PC-9 (cell line): ENCODE results near the gene BRF1. TPM values are rescaled to one million over a fixed set of nuclear protein-coding genes. Genes with fewer than 3 reads are reported as not detected.

Source experiments
- BruUV-seq: library from RNA; stranded (reverse); fragments of 400-500 nt; replicated peaks from 2 replicates; lab custom pipeline; 2021; lab: Mats Ljungman, UMichigan
- CTCF ChIA-PET: fragments of 300-600 bp; sonication (Branson Sonifier 250); formaldehyde crosslinking; loops from one replicate; lab custom pipeline; 2022; ENCODE audit warnings: antibody characterized with exemption; lab: Charles Lee
- POLR2A ChIA-PET: fragments of 300-600 bp; sonication (Branson Sonifier 250); formaldehyde crosslinking; loops from one replicate; lab custom pipeline; 2022; ENCODE audit warnings: antibody characterized with exemption; ENCODE audit not compliant: unreplicated experiment; lab: Charles Lee
- DNase-seq, 2 experiments: peaks; one replicate each; pipeline versions ENCODE4 v3.0.0 to v3.0.0-alpha.2; 2015 to 2022; ENCODE audit warnings: mixed read lengths in 1 of 2
- H2AFZ ChIP-seq: fragments of 200-600 bp; sonication (generic); 2 replicates; pipeline ENCODE4 v1.8.1; 2017; ENCODE audit warnings: antibody characterized with exemption
- H3F3A ChIP-seq: fragments of 200-600 bp; sonication (generic); 2 replicates; pipeline ENCODE4 v1.8.1; 2017; ENCODE audit warnings: antibody characterized with exemption, mild to moderate bottlenecking, low read depth; ENCODE audit not compliant: insufficient read depth
- H3K27ac ChIP-seq: fragments of 200-600 bp; sonication (generic); 2 replicates; pipeline ENCODE4 v1.6.1; 2016; ENCODE audit warnings: mixed run types
- H3K27me3 ChIP-seq: fragments of 200-600 bp; sonication (generic); 2 replicates; pipeline ENCODE4 v1.6.1; 2016; ENCODE audit warnings: low read depth, mixed run types; ENCODE audit not compliant: insufficient read depth
- H3K36me3 ChIP-seq: fragments of 200-600 bp; sonication (generic); 2 replicates; pipeline ENCODE4 v1.6.1; 2016; ENCODE audit warnings: low read depth, mixed run types
- H3K4me1 ChIP-seq: fragments of 200-600 bp; sonication (generic); replicated peaks from 2 replicates; pipeline ENCODE4 v1.6.1; 2016; ENCODE audit warnings: mixed run types; ENCODE audit not compliant: insufficient read depth
- H3K4me2 ChIP-seq: fragments of 200-600 bp; sonication (generic); 2 replicates; pipeline ENCODE4 v1.6.1; 2017; ENCODE audit warnings: mixed run types
- H3K4me3 ChIP-seq: fragments of 200-600 bp; sonication (generic); 2 replicates; pipeline ENCODE4 v1.6.1; 2016; ENCODE audit warnings: mixed run types
- H3K79me2 ChIP-seq: fragments of 200-600 bp; sonication (generic); 2 replicates; pipeline ENCODE4 v1.6.1; 2017; ENCODE audit warnings: low read depth, mixed run types
- H3K9me2 ChIP-seq: fragments of 200-600 bp; sonication (generic); 2 replicates; pipeline ENCODE4 v1.8.1; 2017; ENCODE audit warnings: mild to moderate bottlenecking; ENCODE audit not compliant: insufficient read depth
- H3K9me3 ChIP-seq: fragments of 200-600 bp; sonication (generic); 2 replicates; pipeline ENCODE4 v1.8.1; 2016; ENCODE audit warnings: low read depth; ENCODE audit not compliant: insufficient read depth
- H4K20me1 ChIP-seq: fragments of 200-600 bp; sonication (generic); 2 replicates; pipeline ENCODE4 v1.8.1; 2017; ENCODE audit not compliant: insufficient read depth
- CTCF ChIP-seq: fragments of 200-600 bp; sonication (generic); conservative IDR thresholded peaks from 2 replicates; pipeline ENCODE4 v1.6.1; 2017; ENCODE audit warnings: mixed run types, antibody characterized with exemption, mild to moderate bottlenecking, moderate library complexity
- EZH2 ChIP-seq: fragments of 200-600 bp; sonication (generic); IDR thresholded peaks from 2 replicates; pipeline ENCODE4 v1.8.0; 2017; ENCODE audit warnings: antibody characterized with exemption, low read depth
- intact Hi-C: fragments of 100-400 bp; cut with micrococcal nuclease; formaldehyde crosslinking; loops from one replicate; pipeline ENCODE4 v1.10.0; 2022; ENCODE audit not compliant: unreplicated experiment
- total RNA-seq: library from RNA; stranded (reverse); gene quantifications from 2 replicates; pipeline ENCODE4 v1.2.3, GENCODE V29; 2021

Gene BRF1
- total RNA-seq, 1 experiment from 2014 or later: 24.8 TPM

GRCh38 chr14:105209091-105209490, 91.7 kb downstream of the BRF1 start:
- TF ChIP-seq CTCF (no peak), EZH2 (no peak)
- ChIA-PET POLR2A (no interaction called here), CTCF (no interaction called here)
- H3K4me1 ChIP-seq: peaks cover 12% of the 10 kb centered on the region
- BruUV-seq: no TSS peak
- no peak for DNase-seq
- no peaks in the 10 kb centered on the region; the same call in 1 of the 2 replicates for H4K20me1 ChIP-seq
- 0 out of 2 replicates have a peak, but pooled peaks cover 6% of the 10 kb centered on the region for H3F3A ChIP-seq
- no peak overlapping the region for H3K4me3 ChIP-seq
- H3K27me3 ChIP-seq: no peaks in the 10 kb centered on the region
- H2AFZ ChIP-seq: no peak overlapping the region
- H3K27ac ChIP-seq: no peak overlapping the region
- no peaks in the 10 kb centered on the region for H3K79me2 ChIP-seq
- H3K36me3 ChIP-seq: no peaks in the 10 kb centered on the region
- H3K4me2 ChIP-seq: no peak overlapping the region
- no peaks in the 10 kb centered on the region for H3K9me3 ChIP-seq
- no peaks in the 10 kb centered on the region for H3K9me2 ChIP-seq
- intact Hi-C loops: no loop called here

- CTCF ChIA-PET: no interaction called here
- POLR2A ChIA-PET: no interaction called here
- Histone ChIP-seq H2AFZ (no peak overlapping the region), H3K9me2 (no peaks in the 10 kb centered on the region), H3K4me3 (no peak overlapping the region), H3F3A (0 out of 2 replicates have a peak, but pooled peaks cover 6% of the 10 kb centered on the region), H3K9me3 (no peaks in the 10 kb centered on the region), H3K79me2 (no peaks in the 10 kb centered on the region), H3K27me3 (no peaks in the 10 kb centered on the region), H3K27ac (no peak overlapping the region), H4K20me1 (no peaks in the 10 kb centered on the region; the same call in 1 of the 2 replicates), H3K4me2 (no peak overlapping the region), H3K4me1 (peaks cover 16% of the 10 kb centered on the region), H3K36me3 (no peaks in the 10 kb centered on the region)
- no peak for TF ChIP-seq EZH2
- TF ChIP-seq CTCF: no peak
- DNase-seq: no peak
- intact Hi-C loops: no loop called here
- BruUV-seq: no TSS peak
Observed at GRCh38 chr14:105208738-105209075, 92.1 kb downstream of the BRF1 start.

- H3K36me3 ChIP-seq: no peaks in the 10 kb centered on the region
- H3K27ac ChIP-seq: no peak overlapping the region
- H3F3A ChIP-seq: 0 out of 2 replicates have a peak, but pooled peaks cover 6% of the 10 kb centered on the region
- H3K9me3 ChIP-seq: no peaks in the 10 kb centered on the region
- H3K27me3 ChIP-seq: no peaks in the 10 kb centered on the region
- no peak overlapping the region for H3K4me3 ChIP-seq
- ChIA-PET CTCF (no interaction called here), POLR2A (no interaction called here)
- intact Hi-C loops: no loop called here
- H3K79me2 ChIP-seq: no peaks in the 10 kb centered on the region
- peaks cover 17% of the 10 kb centered on the region for H3K4me1 ChIP-seq
- no peak overlapping the region for H2AFZ ChIP-seq
- H3K9me2 ChIP-seq: no peaks in the 10 kb centered on the region
- no peak for DNase-seq
- no peaks in the 10 kb centered on the region; the same call in 1 of the 2 replicates for H4K20me1 ChIP-seq
- TF ChIP-seq CTCF: no peak
- TF ChIP-seq EZH2: no peak
- H3K4me2 ChIP-seq: no peak overlapping the region
- no TSS peak for BruUV-seq
Observed at GRCh38 chr14:105207996-105208737, 92.6 kb downstream of the BRF1 start.
